ENCODE measurements around the gene TSBP1. TPM values are rescaled to one million over a fixed set of nuclear protein-coding genes. Genes with fewer than 3 reads are reported as not detected.

TSBP1 gene
- total RNA-seq, 1 donor from 2014 or later, result not detected

GRCh38 chr6:32353348-32353747 lies 18.4 kb downstream of the TSBP1 start:
- no peak for TF ChIP-seq CTCF (IDR thresholded peaks at IDR 0.05)
- Histone ChIP-seq H3K4me3 (no peak overlapping the region), H3K36me3 (no peaks in the 10 kb centered on the region), H3K9me3 (no peaks in the 10 kb centered on the region), H3K4me1 (no peaks in the 10 kb centered on the region), H3K27me3 (no peaks in the 10 kb centered on the region), H3K27ac (no peak overlapping the region)
- intact Hi-C loops (cut with DNase I), result no loop called here
- no peak for DNase-seq (ENCODE audit: low spot score in 2 of 2)

GRCh38 chr6:32340242-32340641 lies 31.5 kb downstream of the TSBP1 start:
- Histone ChIP-seq H3K9me3 (no peaks in the 10 kb centered on the region), H3K4me1 (no peaks in the 10 kb centered on the region), H3K27me3 (no peaks in the 10 kb centered on the region), H3K27ac (no peak overlapping the region), H3K36me3 (no peaks in the 10 kb centered on the region), H3K4me3 (no peak overlapping the region)
- intact Hi-C loops (cut with DNase I), result no loop called here
- no peak for DNase-seq (ENCODE audit: low spot score in 2 of 2)
- no peak for TF ChIP-seq CTCF (IDR thresholded peaks at IDR 0.05)

GRCh38 chr6:32337186-32337805 lies 34.4 kb downstream of the TSBP1 start:
- no peaks in the 10 kb centered on the region for H3K4me1 ChIP-seq
- intact Hi-C loops (cut with DNase I), result no loop called here
- no peak for TF ChIP-seq CTCF (IDR thresholded peaks at IDR 0.05)
- H3K4me3 ChIP-seq, result no peak overlapping the region
- no peaks in the 10 kb centered on the region for H3K36me3 ChIP-seq
- H3K27me3 ChIP-seq, result no peaks in the 10 kb centered on the region
- no peaks in the 10 kb centered on the region for H3K9me3 ChIP-seq
- no peak for DNase-seq (ENCODE audit: low spot score in 2 of 2)
- no peak overlapping the region for H3K27ac ChIP-seq

GRCh38 chr6:32332433-32332832 lies 39.3 kb downstream of the TSBP1 start:
- H3K9me3 ChIP-seq, result no peaks in the 10 kb centered on the region
- no peaks in the 10 kb centered on the region for H3K27me3 ChIP-seq
- no peak for DNase-seq (ENCODE audit: low spot score in 2 of 2)
- no peak for TF ChIP-seq CTCF (IDR thresholded peaks at IDR 0.05)
- no peak overlapping the region for H3K27ac ChIP-seq
- H3K4me3 ChIP-seq, result no peak overlapping the region
- H3K36me3 ChIP-seq, result no peaks in the 10 kb centered on the region
- intact Hi-C loops (cut with DNase I), result no loop called here
- H3K4me1 ChIP-seq, result no peaks in the 10 kb centered on the region

GRCh38 chr6:32329141-32329540 lies 42.6 kb downstream of the TSBP1 start:
- H3K4me3 ChIP-seq, result no peak overlapping the region
- DNase-seq (ENCODE audit: low spot score in 2 of 2), result no peak
- TF ChIP-seq CTCF (IDR thresholded peaks at IDR 0.05), result no peak
- H3K27ac ChIP-seq, result no peak overlapping the region
- intact Hi-C loops (cut with DNase I), result no loop called here
- H3K9me3 ChIP-seq, result no peaks in the 10 kb centered on the region
- H3K27me3 ChIP-seq, result no peaks in the 10 kb centered on the region
- H3K36me3 ChIP-seq, result no peaks in the 10 kb centered on the region
- H3K4me1 ChIP-seq, result no peaks in the 10 kb centered on the region

- no peak for TF ChIP-seq CTCF (IDR thresholded peaks at IDR 0.05)
- H3K36me3 ChIP-seq, result no peaks in the 10 kb centered on the region
- H3K27me3 ChIP-seq, result no peaks in the 10 kb centered on the region
- intact Hi-C loops (cut with DNase I), result no loop called here
- H3K4me1 ChIP-seq, result no peaks in the 10 kb centered on the region
- DNase-seq (ENCODE audit: low spot score in 2 of 2), result no peak
- H3K4me3 ChIP-seq, result no peak overlapping the region
- no peaks in the 10 kb centered on the region for H3K9me3 ChIP-seq
- H3K27ac ChIP-seq, result no peak overlapping the region
Measured at GRCh38 chr6:32327103-32327502, 44.6 kb downstream of the TSBP1 start.

Data from ascending aorta (tissue), 2 donors.